Caco-2 (cell line): ENCODE data around the gene ARHGAP15. TPM values are rescaled to one million over a fixed set of nuclear protein-coding genes. Genes with fewer than 3 reads are reported as not detected.

Experiments
- BruUV-seq: library from RNA; stranded (reverse); fragments of 400-500 nt; replicated peaks from 2 replicates; lab custom pipeline; 2021; lab: Mats Ljungman, UMichigan
- CTCF ChIA-PET: fragments of 300-600 bp; sonication (Branson Sonifier 250); formaldehyde crosslinking; loops from one replicate; lab custom pipeline; 2022; ENCODE audit warnings: antibody characterized with exemption; lab: Charles Lee
- POLR2A ChIA-PET: fragments of 300-600 bp; sonication (Branson Sonifier 250); formaldehyde crosslinking; loops from one replicate; lab custom pipeline; 2022; ENCODE audit warnings: antibody characterized with exemption; lab: Charles Lee
- DNase-seq, 2 experiments: peaks; one replicate each; pipeline versions ENCODE4 v3.0.0 to v3.0.0-alpha.2; 2020 to 2022
- H3K27me3 ChIP-seq: replicated peaks from 2 replicates; pipeline ENCODE4 v1.6.0; 2011; ENCODE audit warnings: low read length; ENCODE audit not compliant: control insufficient read depth, insufficient read depth
- H3K36me3 ChIP-seq: 2 replicates; pipeline ENCODE4 v1.5.1; 2011; ENCODE audit warnings: low read length; ENCODE audit not compliant: control insufficient read depth, insufficient read depth
- H3K4me1 ChIP-seq: fragments of 250-450 bp; sonication (Bioruptor Pico); 2 replicates; pipeline ENCODE4 v1.5.1; 2020; ENCODE audit warnings: mild to moderate bottlenecking
- H3K4me3 ChIP-seq: 2 replicates; pipeline ENCODE4 v1.5.1; 2011; ENCODE audit warnings: low read depth, mild to moderate bottlenecking, control low read depth, low read length
- H3K9me3 ChIP-seq: fragments of 250-450 bp; sonication (Bioruptor Pico); 2 replicates; pipeline ENCODE4 v1.5.1; 2020; ENCODE audit warnings: mild to moderate bottlenecking, moderate library complexity
- H3K27ac Mint-ChIP-seq: one replicate; pipeline ENCODE4 v1.8.0; 2022; ENCODE audit warnings: mixed read lengths; ENCODE audit not compliant: unreplicated experiment
- H3K27me3 Mint-ChIP-seq: one replicate; pipeline ENCODE4 v1.8.0; 2022; ENCODE audit warnings: mixed read lengths; ENCODE audit not compliant: insufficient read depth, unreplicated experiment
- H3K36me3 Mint-ChIP-seq: one replicate; pipeline ENCODE4 v1.8.0; 2022; ENCODE audit warnings: mild to moderate bottlenecking, mixed read lengths; ENCODE audit not compliant: insufficient read depth, unreplicated experiment
- H3K4me1 Mint-ChIP-seq: one replicate; pipeline ENCODE4 v1.8.0; 2022; ENCODE audit warnings: low read depth, mixed read lengths; ENCODE audit not compliant: unreplicated experiment
- H3K4me3 Mint-ChIP-seq: one replicate; pipeline ENCODE4 v1.8.0; 2022; ENCODE audit warnings: mild to moderate bottlenecking, moderate library complexity, mixed read lengths; ENCODE audit not compliant: unreplicated experiment
- H3K9me3 Mint-ChIP-seq: one replicate; pipeline ENCODE4 v1.8.0; 2022; ENCODE audit warnings: mixed read lengths; ENCODE audit not compliant: unreplicated experiment
- CTCF ChIP-seq, 2 experiments: fragments of 200-600 bp in 1 of 2; IDR thresholded peaks; 1 replicate in 1 of 2; 2 replicates in 1 of 2; pipeline versions ENCODE4 v1.5.1 to v1.8.0; 2011 to 2022; ENCODE audit warnings: antibody characterized with exemption in 1 of 2, control low read depth in 1 of 2, inconsistent platforms in 1 of 2, low read depth in 1 of 2, low read length in 1 of 2, mild to moderate bottlenecking in 1 of 2, moderate library complexity in 1 of 2; ENCODE audit not compliant: insufficient read depth in 1 of 2, severe bottlenecking in 1 of 2, unreplicated experiment in 1 of 2
- intact Hi-C: fragments of 100-400 bp; cut with micrococcal nuclease; formaldehyde crosslinking; loops from one replicate; pipeline ENCODE4 v1.10.0; 2022; ENCODE audit not compliant: unreplicated experiment
- total RNA-seq: library from RNA; stranded (reverse); gene quantifications from 2 replicates; pipeline ENCODE4 v1.2.3, GENCODE V29; 2022

Gene ARHGAP15
- total RNA-seq, 1 experiment from 2014 or later = not detected

- Histone ChIP-seq H3K36me3 (no peaks in the 10 kb centered on the region), H3K4me1 (no peaks in the 10 kb centered on the region), H3K9me3 (no peaks in the 10 kb centered on the region), H3K27me3 (no peaks in the 10 kb centered on the region), H3K4me3 (no peak overlapping the region)
- intact Hi-C loops = no loop called here
- Mint-ChIP-seq H3K36me3 (no peaks in the 10 kb centered on the region), H3K9me3 (no peaks in the 10 kb centered on the region), H3K4me3 (no peak overlapping the region), H3K27me3 (peaks cover 3% of the 10 kb centered on the region), H3K27ac (no peak overlapping the region), H3K4me1 (no peaks in the 10 kb centered on the region)
- CTCF ChIA-PET = no interaction called here
- TF ChIP-seq CTCF (IDR thresholded peaks at IDR 0.05; ENCODE audit: insufficient read depth in 1 of 2, low read depth in 1 of 2, low read length in 1 of 2, severe bottlenecking in 1 of 2, unreplicated experiment in 1 of 2) = no peak
- no TSS peak for BruUV-seq
- POLR2A ChIA-PET = no interaction called here
- DNase-seq = no peak
These were observed 551.7 kb downstream of the ARHGAP15 start for GRCh38 chr2:143680885-143681405.

GRCh38 chr2:143682436-143683055 lies 553.3 kb downstream of the ARHGAP15 start:
- DNase-seq = no peak
- Histone ChIP-seq H3K4me1 (no peaks in the 10 kb centered on the region), H3K9me3 (no peaks in the 10 kb centered on the region), H3K4me3 (no peak overlapping the region), H3K27me3 (no peaks in the 10 kb centered on the region), H3K36me3 (no peaks in the 10 kb centered on the region)
- TF ChIP-seq CTCF (IDR thresholded peaks at IDR 0.05; ENCODE audit: insufficient read depth in 1 of 2, low read depth in 1 of 2, low read length in 1 of 2, severe bottlenecking in 1 of 2, unreplicated experiment in 1 of 2) = no peak
- intact Hi-C loops = no loop called here
- BruUV-seq = no TSS peak
- Mint-ChIP-seq H3K27ac (no peak overlapping the region), H3K4me3 (no peak overlapping the region), H3K27me3 (peaks cover 3% of the 10 kb centered on the region), H3K4me1 (no peaks in the 10 kb centered on the region), H3K36me3 (no peaks in the 10 kb centered on the region), H3K9me3 (no peaks in the 10 kb centered on the region)
- POLR2A ChIA-PET = no interaction called here
- CTCF ChIA-PET = no interaction called here

GRCh38 chr2:143683977-143684376 lies 554.8 kb downstream of the ARHGAP15 start:
- intact Hi-C loops = no loop called here
- H3K4me1 ChIP-seq = no peaks in the 10 kb centered on the region
- H3K4me3 ChIP-seq = no peak overlapping the region
- Mint-ChIP-seq H3K27me3 (peaks cover 3% of the 10 kb centered on the region), H3K9me3 (no peaks in the 10 kb centered on the region), H3K4me1 (no peaks in the 10 kb centered on the region), H3K27ac (no peak overlapping the region), H3K36me3 (no peaks in the 10 kb centered on the region), H3K4me3 (no peak overlapping the region)
- H3K9me3 ChIP-seq = no peaks in the 10 kb centered on the region
- no peak for DNase-seq
- H3K36me3 ChIP-seq = no peaks in the 10 kb centered on the region
- no peak for TF ChIP-seq CTCF (IDR thresholded peaks at IDR 0.05; ENCODE audit: insufficient read depth in 1 of 2, low read depth in 1 of 2, low read length in 1 of 2, severe bottlenecking in 1 of 2, unreplicated experiment in 1 of 2)
- POLR2A ChIA-PET = no interaction called here
- H3K27me3 ChIP-seq = no peaks in the 10 kb centered on the region
- BruUV-seq = no TSS peak
- CTCF ChIA-PET = no interaction called here
